CD4-positive, alpha-beta T cell treated with Interleukin-4 for 1 hour (primary cell): ENCODE measurements around the gene NPPC.
"Not testable (repeated sequence)": the region's sequence is repeated elsewhere in the genome, so short reads cannot be mapped to it uniquely, and the experiment has no call there.

ENCODE experiments used
- DNase-seq, 2 donors: peaks; one replicate each; pipeline ENCODE4 v3.0.0-alpha.2; 2020 to 2022

NPPC gene

GRCh38 chr2:231884438-231885140 lies 41.6 kb downstream of the NPPC start:
- no peak for DNase-seq

- DNase-seq, result no peak
Measured at GRCh38 chr2:231883468-231883881, 42.7 kb downstream of the NPPC start.

- no peak for DNase-seq
Measured at GRCh38 chr2:231882646-231883045, 43.5 kb downstream of the NPPC start.

GRCh38 chr2:231880371-231880770 lies 45.8 kb downstream of the NPPC start:
- DNase-seq, result not testable (repeated sequence)

- no peak for DNase-seq
Measured at GRCh38 chr2:231879216-231879615, 47.0 kb downstream of the NPPC start.

- DNase-seq, result no peak
Measured at GRCh38 chr2:231877533-231878456, 48.4 kb downstream of the NPPC start.

GRCh38 chr2:231874944-231875343 lies 51.3 kb downstream of the NPPC start:
- DNase-seq, result no peak
